H1 (cell line): Measurements from ENCODE around the gene MARCHF3. TPM values are rescaled to one million over a fixed set of nuclear protein-coding genes. Genes with fewer than 3 reads are reported as not detected.

Source experiments
- CBX8 ChIP-seq: fragments of 300-800, 300-1000 bp; sonication (generic); IDR thresholded peaks from 2 replicates; pipeline ENCODE4 v1.7.1; 2016; ENCODE audit warnings: low read depth, low read length, borderline replicate concordance
- CREB1 ChIP-seq: IDR thresholded peaks from 2 replicates; pipeline ENCODE4 v1.6.1; 2012; ENCODE audit warnings: inconsistent platforms
- CTBP2 ChIP-seq: IDR thresholded peaks from 2 replicates; pipeline ENCODE4 v1.7.0; 2011; ENCODE audit warnings: borderline replicate concordance, mild to moderate bottlenecking, moderate library complexity, mixed read lengths, low read length; ENCODE audit not compliant: insufficient read depth, insufficient read length
- FOSL1 ChIP-seq: IDR thresholded peaks from 2 replicates; pipeline ENCODE4 v1.6.1; 2011; ENCODE audit warnings: mild to moderate bottlenecking, low read depth, low read length, moderate library complexity; ENCODE audit not compliant: insufficient read depth
- SAP30 ChIP-seq: fragments of 300-600 bp; sonication (generic); IDR thresholded peaks from 2 replicates; pipeline ENCODE4 v1.7.1; 2012; ENCODE audit warnings: low read length, moderate library complexity, mild to moderate bottlenecking, inconsistent platforms; ENCODE audit not compliant: insufficient read depth, insufficient replicate concordance
- SP2 ChIP-seq: IDR thresholded peaks from 2 replicates; pipeline ENCODE4 v1.6.1; 2012; ENCODE audit warnings: mild to moderate bottlenecking, low read length, inconsistent platforms
- polyA plus RNA-seq, 7 experiments: library from polyadenylated mRNA; depleted of rRNA in 3 of 7; stranded (reverse) in 5 of 7; unstranded in 2 of 7; fragments of >200 nt in 5 of 7; fragments of 200-250 nt in 2 of 7; gene quantifications; 1 replicate in 5 of 7; 2 replicates in 1 of 7; 4 replicates in 1 of 7; pipeline versions ENCODE4 v1.2.1 to v1.2.3, GENCODE V29; 2011 to 2013; ENCODE audit warnings: missing spikeins in 2 of 7, mixed read lengths in 2 of 7
- total RNA-seq: library from RNA; stranded (reverse); fragmentation: NEBNext Ultra II Directional; extraction: Animal tissue kit (Norgen Biotek cat#: 25700); gene quantifications from 2 replicates; pipeline ENCODE4 v1.2.1, GENCODE V29; 2021
- TF ChIP-seq, protein P1 (sequence below): IDR thresholded peaks from 2 replicates; pipeline ENCODE4 v1.6.1; 2012; ENCODE audit warnings: inconsistent platforms
- TF ChIP-seq, protein P2 (sequence below): fragments of 300-600 bp; sonication (generic); IDR thresholded peaks from 2 replicates; pipeline ENCODE4 v1.7.1; 2012; ENCODE audit warnings: low read length, moderate library complexity, mild to moderate bottlenecking, inconsistent platforms; ENCODE audit not compliant: insufficient replicate concordance

Gene MARCHF3
- total and polyA plus RNA-seq, 2 of the 8 experiments (the other 6 are each of a cell fraction or from before 2014, with no cell fraction given): 12.0 to 16.9 TPM

DNA sequence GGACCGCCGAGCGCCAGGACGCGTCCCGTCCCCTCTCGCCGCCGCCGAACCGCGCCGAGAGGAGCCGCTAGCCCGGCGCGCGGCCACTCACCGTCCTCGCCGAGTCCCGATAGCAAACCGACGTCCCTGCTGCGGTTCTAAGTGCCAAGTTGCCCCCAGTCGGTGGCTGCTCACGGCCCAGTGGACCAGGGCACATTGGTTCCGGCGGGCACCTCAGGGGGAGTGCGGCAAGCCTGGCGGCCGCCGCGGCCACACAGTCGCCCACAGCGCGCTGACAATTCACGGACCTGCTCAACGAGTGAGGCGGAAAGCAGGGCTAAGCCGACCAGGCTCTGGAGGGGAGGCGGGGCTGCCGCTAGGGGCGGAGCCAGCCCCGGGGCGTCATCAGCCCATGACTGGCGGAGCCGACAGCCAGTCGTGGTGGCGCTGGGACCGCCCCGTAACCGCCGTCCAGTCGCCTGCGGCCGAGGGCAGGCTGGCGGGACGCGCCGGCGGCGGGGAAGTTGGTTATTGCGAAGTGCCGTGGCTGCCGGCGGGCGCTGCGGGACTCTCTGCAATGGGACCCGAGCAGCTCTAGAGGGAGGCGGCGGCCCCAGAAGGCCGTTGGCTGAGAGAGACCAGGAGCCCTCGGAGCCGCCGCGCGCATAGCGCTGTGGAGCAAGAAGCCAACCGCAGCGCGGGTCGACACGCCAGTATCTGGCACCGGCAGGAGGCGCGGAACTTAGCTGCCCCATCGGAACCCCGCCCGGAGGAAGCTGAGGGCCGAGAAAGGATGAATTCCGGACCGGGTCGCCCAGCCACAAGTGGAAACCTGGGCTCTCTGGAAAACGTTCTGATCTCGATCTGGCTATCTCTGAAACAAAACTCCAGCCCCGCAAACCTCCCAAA lies at the start of gene MARCHF3 (continued):
- no peak for TF ChIP-seq SAP30
- TF ChIP-seq CBX8: no peak
- TF ChIP-seq, protein P1, sequence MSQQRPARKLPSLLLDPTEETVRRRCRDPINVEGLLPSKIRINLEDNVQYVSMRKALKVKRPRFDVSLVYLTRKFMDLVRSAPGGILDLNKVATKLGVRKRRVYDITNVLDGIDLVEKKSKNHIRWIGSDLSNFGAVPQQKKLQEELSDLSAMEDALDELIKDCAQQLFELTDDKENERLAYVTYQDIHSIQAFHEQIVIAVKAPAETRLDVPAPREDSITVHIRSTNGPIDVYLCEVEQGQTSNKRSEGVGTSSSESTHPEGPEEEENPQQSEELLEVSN: peak; percentile 84; the same call in 1 of the 2 replicates
- TF ChIP-seq, protein P2, sequence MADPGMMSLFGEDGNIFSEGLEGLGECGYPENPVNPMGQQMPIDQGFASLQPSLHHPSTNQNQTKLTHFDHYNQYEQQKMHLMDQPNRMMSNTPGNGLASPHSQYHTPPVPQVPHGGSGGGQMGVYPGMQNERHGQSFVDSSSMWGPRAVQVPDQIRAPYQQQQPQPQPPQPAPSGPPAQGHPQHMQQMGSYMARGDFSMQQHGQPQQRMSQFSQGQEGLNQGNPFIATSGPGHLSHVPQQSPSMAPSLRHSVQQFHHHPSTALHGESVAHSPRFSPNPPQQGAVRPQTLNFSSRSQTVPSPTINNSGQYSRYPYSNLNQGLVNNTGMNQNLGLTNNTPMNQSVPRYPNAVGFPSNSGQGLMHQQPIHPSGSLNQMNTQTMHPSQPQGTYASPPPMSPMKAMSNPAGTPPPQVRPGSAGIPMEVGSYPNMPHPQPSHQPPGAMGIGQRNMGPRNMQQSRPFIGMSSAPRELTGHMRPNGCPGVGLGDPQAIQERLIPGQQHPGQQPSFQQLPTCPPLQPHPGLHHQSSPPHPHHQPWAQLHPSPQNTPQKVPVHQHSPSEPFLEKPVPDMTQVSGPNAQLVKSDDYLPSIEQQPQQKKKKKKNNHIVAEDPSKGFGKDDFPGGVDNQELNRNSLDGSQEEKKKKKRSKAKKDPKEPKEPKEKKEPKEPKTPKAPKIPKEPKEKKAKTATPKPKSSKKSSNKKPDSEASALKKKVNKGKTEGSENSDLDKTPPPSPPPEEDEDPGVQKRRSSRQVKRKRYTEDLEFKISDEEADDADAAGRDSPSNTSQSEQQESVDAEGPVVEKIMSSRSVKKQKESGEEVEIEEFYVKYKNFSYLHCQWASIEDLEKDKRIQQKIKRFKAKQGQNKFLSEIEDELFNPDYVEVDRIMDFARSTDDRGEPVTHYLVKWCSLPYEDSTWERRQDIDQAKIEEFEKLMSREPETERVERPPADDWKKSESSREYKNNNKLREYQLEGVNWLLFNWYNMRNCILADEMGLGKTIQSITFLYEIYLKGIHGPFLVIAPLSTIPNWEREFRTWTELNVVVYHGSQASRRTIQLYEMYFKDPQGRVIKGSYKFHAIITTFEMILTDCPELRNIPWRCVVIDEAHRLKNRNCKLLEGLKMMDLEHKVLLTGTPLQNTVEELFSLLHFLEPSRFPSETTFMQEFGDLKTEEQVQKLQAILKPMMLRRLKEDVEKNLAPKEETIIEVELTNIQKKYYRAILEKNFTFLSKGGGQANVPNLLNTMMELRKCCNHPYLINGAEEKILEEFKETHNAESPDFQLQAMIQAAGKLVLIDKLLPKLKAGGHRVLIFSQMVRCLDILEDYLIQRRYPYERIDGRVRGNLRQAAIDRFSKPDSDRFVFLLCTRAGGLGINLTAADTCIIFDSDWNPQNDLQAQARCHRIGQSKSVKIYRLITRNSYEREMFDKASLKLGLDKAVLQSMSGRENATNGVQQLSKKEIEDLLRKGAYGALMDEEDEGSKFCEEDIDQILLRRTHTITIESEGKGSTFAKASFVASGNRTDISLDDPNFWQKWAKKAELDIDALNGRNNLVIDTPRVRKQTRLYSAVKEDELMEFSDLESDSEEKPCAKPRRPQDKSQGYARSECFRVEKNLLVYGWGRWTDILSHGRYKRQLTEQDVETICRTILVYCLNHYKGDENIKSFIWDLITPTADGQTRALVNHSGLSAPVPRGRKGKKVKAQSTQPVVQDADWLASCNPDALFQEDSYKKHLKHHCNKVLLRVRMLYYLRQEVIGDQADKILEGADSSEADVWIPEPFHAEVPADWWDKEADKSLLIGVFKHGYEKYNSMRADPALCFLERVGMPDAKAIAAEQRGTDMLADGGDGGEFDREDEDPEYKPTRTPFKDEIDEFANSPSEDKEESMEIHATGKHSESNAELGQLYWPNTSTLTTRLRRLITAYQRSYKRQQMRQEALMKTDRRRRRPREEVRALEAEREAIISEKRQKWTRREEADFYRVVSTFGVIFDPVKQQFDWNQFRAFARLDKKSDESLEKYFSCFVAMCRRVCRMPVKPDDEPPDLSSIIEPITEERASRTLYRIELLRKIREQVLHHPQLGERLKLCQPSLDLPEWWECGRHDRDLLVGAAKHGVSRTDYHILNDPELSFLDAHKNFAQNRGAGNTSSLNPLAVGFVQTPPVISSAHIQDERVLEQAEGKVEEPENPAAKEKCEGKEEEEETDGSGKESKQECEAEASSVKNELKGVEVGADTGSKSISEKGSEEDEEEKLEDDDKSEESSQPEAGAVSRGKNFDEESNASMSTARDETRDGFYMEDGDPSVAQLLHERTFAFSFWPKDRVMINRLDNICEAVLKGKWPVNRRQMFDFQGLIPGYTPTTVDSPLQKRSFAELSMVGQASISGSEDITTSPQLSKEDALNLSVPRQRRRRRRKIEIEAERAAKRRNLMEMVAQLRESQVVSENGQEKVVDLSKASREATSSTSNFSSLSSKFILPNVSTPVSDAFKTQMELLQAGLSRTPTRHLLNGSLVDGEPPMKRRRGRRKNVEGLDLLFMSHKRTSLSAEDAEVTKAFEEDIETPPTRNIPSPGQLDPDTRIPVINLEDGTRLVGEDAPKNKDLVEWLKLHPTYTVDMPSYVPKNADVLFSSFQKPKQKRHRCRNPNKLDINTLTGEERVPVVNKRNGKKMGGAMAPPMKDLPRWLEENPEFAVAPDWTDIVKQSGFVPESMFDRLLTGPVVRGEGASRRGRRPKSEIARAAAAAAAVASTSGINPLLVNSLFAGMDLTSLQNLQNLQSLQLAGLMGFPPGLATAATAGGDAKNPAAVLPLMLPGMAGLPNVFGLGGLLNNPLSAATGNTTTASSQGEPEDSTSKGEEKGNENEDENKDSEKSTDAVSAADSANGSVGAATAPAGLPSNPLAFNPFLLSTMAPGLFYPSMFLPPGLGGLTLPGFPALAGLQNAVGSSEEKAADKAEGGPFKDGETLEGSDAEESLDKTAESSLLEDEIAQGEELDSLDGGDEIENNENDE: no peak
- TF ChIP-seq CREB1: peak; percentile 82
- peak; percentile 49; the same call in 1 of the 2 replicates for TF ChIP-seq SP2
- peak; percentile 23 for TF ChIP-seq CTBP2
- no peak for TF ChIP-seq FOSL1
